Osteocyte (in vitro differentiated cells): Measurements from ENCODE around the gene CAMSAP2. TPM values are rescaled to one million over a fixed set of nuclear protein-coding genes. Genes with fewer than 3 reads are reported as not detected.

Experiments
- DNase-seq: peaks from one replicate; pipeline ENCODE4 v3.0.0; 2021; ENCODE audit warnings: mixed read lengths; ENCODE audit not compliant: unreplicated experiment; ENCODE audit errors: extremely low spot score
- H3K27ac Mint-ChIP-seq: one replicate; pipeline ENCODE4 v1.8.0; 2021; ENCODE audit warnings: mild to moderate bottlenecking, mixed read lengths; ENCODE audit not compliant: unreplicated experiment
- H3K27me3 Mint-ChIP-seq: one replicate; pipeline ENCODE4 v1.8.0; 2021; ENCODE audit warnings: mixed read lengths; ENCODE audit not compliant: unreplicated experiment
- H3K36me3 Mint-ChIP-seq: one replicate; pipeline ENCODE4 v1.8.0; 2021; ENCODE audit warnings: mixed read lengths; ENCODE audit not compliant: unreplicated experiment
- H3K4me1 Mint-ChIP-seq: one replicate; pipeline ENCODE4 v1.8.0; 2021; ENCODE audit warnings: mixed read lengths; ENCODE audit not compliant: unreplicated experiment
- H3K4me3 Mint-ChIP-seq: one replicate; pipeline ENCODE4 v1.8.0; 2021; ENCODE audit warnings: mild to moderate bottlenecking, moderate library complexity, mixed read lengths; ENCODE audit not compliant: unreplicated experiment
- H3K9me3 Mint-ChIP-seq: one replicate; pipeline ENCODE4 v1.8.0; 2021; ENCODE audit warnings: mixed read lengths; ENCODE audit not compliant: unreplicated experiment
- total RNA-seq: library from RNA; stranded (reverse); gene quantifications from 2 replicates; pipeline ENCODE4 v1.2.1, GENCODE V29; 2021
- TF ChIP-seq, protein P1 (sequence below): fragments of 200-600 bp; sonication (generic); IDR thresholded peaks from 2 replicates; pipeline ENCODE4 v1.5.0; 2021; ENCODE audit warnings: antibody characterized with exemption, mild to moderate bottlenecking, moderate library complexity

Gene CAMSAP2
- total RNA-seq, 1 donor from 2014 or later: 44.7 TPM

DNA sequence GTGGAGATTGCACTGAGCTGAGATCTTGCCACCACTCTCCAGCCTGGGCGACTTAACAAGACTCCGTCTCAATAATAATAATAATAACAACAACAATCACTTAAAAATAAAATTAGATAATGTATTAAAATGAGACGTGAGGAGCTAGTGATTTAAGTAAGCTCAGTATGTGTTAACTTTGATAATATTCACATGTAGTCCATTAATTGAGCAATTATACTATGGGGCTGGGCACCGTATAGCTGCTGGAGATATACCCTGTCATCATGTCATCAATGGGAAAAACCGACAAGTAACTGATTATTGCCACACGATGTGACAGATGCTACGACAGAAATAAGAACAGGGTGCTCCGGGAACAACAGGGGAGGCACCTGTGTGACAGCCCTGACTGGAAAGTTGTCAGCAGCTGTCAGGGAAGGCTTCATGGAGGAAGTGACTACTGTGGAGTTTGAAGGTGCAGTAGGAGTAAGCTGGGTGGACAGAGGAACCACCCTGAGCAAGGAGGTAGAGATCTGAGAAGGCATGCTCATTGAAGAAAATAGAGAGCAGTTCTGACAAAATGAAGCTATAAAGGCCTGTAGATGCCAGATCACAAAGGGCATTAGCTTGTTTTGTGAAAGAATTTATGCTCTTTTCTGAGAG, 924 bp upstream of the CAMSAP2 start:
- Mint-ChIP-seq H3K36me3 (peaks cover 2% of the 10 kb centered on the region), H3K4me1 (peaks cover 28% of the 10 kb centered on the region), H3K9me3 (no peaks in the 10 kb centered on the region), H3K27ac (peak overlapping the region; percentile 100), H3K27me3 (no peaks in the 10 kb centered on the region), H3K4me3 (peak overlapping the region; percentile 100)
- no peak for DNase-seq
- TF ChIP-seq, protein P1, sequence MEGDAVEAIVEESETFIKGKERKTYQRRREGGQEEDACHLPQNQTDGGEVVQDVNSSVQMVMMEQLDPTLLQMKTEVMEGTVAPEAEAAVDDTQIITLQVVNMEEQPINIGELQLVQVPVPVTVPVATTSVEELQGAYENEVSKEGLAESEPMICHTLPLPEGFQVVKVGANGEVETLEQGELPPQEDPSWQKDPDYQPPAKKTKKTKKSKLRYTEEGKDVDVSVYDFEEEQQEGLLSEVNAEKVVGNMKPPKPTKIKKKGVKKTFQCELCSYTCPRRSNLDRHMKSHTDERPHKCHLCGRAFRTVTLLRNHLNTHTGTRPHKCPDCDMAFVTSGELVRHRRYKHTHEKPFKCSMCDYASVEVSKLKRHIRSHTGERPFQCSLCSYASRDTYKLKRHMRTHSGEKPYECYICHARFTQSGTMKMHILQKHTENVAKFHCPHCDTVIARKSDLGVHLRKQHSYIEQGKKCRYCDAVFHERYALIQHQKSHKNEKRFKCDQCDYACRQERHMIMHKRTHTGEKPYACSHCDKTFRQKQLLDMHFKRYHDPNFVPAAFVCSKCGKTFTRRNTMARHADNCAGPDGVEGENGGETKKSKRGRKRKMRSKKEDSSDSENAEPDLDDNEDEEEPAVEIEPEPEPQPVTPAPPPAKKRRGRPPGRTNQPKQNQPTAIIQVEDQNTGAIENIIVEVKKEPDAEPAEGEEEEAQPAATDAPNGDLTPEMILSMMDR: no peak

DNA sequence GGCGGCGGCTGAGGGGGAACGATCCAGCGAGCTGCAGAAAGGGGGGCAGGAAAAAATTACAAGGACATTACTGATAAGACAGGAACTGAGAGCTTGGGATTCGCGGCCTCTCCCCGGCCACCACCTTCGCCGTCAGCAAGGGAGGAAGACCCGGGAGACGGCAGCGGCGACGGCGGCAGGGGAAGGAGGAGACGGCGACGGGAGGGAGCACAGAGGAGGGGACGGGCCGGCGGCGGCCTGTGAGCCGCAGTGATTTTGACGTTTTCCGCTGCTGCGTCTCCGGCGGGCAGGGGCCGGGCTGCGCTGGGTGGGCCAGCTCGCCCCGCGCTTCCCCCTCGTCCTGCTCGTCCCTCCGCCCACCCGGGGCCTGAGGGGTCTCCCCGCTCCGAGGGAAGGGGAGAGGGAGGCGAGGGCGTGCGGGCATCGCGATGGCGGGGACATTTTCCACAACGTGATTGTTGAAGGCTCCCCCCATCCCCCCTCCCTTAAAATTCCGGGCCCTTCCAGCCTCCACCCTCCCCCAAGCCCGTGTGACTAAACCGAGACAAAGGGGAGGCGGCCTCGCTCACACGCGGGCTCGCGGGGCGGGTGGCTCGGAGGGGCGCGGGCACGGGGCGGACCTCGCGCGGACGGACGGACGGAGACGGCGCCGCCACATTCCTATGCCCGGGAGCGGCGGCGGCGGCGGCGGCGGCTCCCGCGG, 407 bp downstream of the CAMSAP2 start:
- Mint-ChIP-seq H3K4me1 (peaks cover 37% of the 10 kb centered on the region), H3K9me3 (no peaks in the 10 kb centered on the region), H3K36me3 (peaks cover 4% of the 10 kb centered on the region), H3K27ac (peak overlapping the region; percentile 100), H3K27me3 (no peaks in the 10 kb centered on the region), H3K4me3 (peak overlapping the region; percentile 100)
- TF ChIP-seq, protein P1: no peak
- DNase-seq: peak; percentile 92

DNA sequence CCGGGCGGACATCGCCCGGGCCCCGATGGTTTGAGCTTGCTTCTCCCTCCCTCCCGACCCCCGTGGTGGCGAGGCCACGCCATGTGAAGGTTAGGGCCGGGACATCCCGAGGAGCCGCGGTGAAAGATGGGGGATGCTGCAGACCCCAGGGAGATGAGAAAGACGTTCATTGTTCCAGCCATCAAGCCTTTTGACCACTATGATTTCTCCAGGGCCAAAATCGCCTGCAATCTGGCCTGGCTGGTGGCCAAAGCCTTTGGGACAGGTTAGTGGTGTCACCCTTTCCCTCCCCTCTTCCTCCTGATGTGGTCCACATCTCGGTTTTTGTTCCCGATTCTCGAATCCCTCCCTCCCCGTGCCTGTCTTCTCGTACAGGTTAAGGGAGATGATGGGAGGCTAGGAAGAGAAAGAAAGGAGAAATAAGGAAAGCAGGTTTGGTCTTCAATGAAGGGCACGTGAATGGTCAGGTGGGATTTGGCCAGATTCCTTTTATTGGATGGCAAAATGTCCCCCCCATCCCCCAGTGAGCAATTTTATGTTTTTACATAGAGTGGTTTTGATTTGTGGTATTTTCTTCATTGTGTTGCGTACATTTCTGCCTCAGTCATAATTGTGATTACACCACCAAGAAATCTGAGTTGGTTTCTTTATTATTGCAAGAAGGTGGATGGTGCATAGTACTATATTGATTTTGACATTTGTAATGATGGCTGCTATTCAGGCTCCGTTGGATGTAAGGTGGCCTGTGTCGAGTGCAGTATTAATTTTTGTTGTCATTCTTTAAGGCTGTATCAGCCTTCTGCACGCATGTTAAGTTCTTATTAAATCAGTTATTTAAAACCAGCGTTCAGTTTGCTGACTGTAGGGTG, 1.2 kb downstream of the CAMSAP2 start:
- Mint-ChIP-seq H3K4me1 (peaks cover 43% of the 10 kb centered on the region), H3K36me3 (peaks cover 4% of the 10 kb centered on the region), H3K4me3 (peak overlapping the region; percentile 87), H3K9me3 (no peaks in the 10 kb centered on the region), H3K27ac (peak overlapping the region; percentile 87), H3K27me3 (no peaks in the 10 kb centered on the region)
- TF ChIP-seq, protein P1: no peak
- no peak for DNase-seq

DNA sequence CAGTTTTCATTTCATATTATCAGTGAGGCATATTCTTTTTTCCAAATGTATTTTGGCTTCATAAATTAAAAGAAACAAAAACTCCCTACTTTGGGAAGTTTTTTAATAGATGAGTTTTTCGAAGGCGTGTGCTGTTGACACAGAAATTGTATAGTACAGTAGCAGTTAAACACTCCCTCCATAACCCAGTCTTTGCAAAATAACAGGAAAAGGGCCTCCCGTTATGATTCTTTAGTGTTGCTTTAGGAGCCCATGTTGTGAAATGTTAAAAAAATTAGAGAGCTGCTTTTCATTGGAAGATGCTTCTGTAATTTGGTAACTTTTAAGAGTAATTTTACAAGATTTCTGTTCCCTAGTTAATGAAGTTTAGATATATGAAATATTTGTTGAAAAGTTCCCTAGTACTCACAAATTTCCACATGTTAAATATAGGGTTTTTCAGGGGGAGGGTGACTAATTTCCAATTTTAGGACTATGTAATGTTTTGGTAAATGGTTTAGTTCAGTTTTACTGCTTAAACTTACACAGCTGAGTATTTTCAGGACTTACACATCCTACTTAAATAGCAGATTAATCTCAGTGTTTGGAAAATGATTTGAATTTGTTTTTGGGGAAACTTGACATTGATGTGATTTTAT, 2.0 kb downstream of the CAMSAP2 start:
- Mint-ChIP-seq H3K4me3 (peak overlapping the region; percentile 87), H3K27me3 (no peaks in the 10 kb centered on the region), H3K36me3 (peaks cover 4% of the 10 kb centered on the region), H3K27ac (peak overlapping the region; percentile 87), H3K4me1 (peaks cover 47% of the 10 kb centered on the region), H3K9me3 (no peaks in the 10 kb centered on the region)
- no peak for DNase-seq
- TF ChIP-seq, protein P1: no peak
